SK-N-SH (cell line): ENCODE results near the gene MRPL9. TPM values are rescaled to one million over a fixed set of nuclear protein-coding genes. Genes with fewer than 3 reads are reported as not detected.

Source experiments
- CTCF ChIA-PET: fragments of 300-600, 350-600 bp; formaldehyde crosslinking; extraction: SDS; loops from one replicate; lab custom pipeline; 2021; lab: Yijun Ruan, JAX
- POLR2A ChIA-PET: fragments of 350-600 bp; sonication (Branson Sonifier 250); formaldehyde crosslinking; extraction: SDS; loops from one replicate; lab custom pipeline; 2020; ENCODE audit warnings: antibody characterized with exemption, inconsistent platforms; lab: Yijun Ruan, JAX
- DNase-seq: peaks from one replicate; pipeline ENCODE4 v3.0.0; 2012
- H2AFZ ChIP-seq: fragments of 200-600 bp; sonication (generic); 2 replicates; pipeline ENCODE4 v1.8.1; 2016; ENCODE audit warnings: antibody characterized with exemption, mild to moderate bottlenecking, low read depth
- H3F3A ChIP-seq: fragments of 200-600 bp; sonication (generic); replicated peaks from 2 replicates; pipeline ENCODE3; 2016; ENCODE audit warnings: antibody characterized with exemption, mild to moderate bottlenecking; ENCODE audit not compliant: insufficient read depth
- H3K27ac ChIP-seq, 2 experiments: fragments of 200-500 bp in 1 of 2; fragments of 200-600 bp in 1 of 2; sonication (Bioruptor generic) in 1 of 2; sonication (generic), shearing (Covaris generic) in 1 of 2; 2 replicates each; pipeline versions ENCODE4 v1.5.1 to v1.6.1; 2014 to 2016; ENCODE audit warnings: low read depth in 2 of 2, inconsistent platforms in 1 of 2, low read length in 1 of 2, mild to moderate bottlenecking in 1 of 2, mixed read lengths in 1 of 2
- H3K27me3 ChIP-seq: fragments of 200-600 bp; sonication (generic), shearing (Covaris generic); 2 replicates; pipeline ENCODE4 v1.6.1; 2016; ENCODE audit warnings: mixed run types; ENCODE audit not compliant: insufficient read depth
- H3K36me3 ChIP-seq, 2 experiments: fragments of 200-500 bp in 1 of 2; fragments of 200-600 bp in 1 of 2; sonication (Bioruptor generic) in 1 of 2; sonication (generic) in 1 of 2; replicated peaks in 1 of 2; 2 replicates each; pipeline versions ENCODE3 to v1.5.1; 2014 to 2016; ENCODE audit warnings: low read length in 1 of 2, mild to moderate bottlenecking in 1 of 2; ENCODE audit not compliant: insufficient read depth in 2 of 2, control insufficient read depth in 1 of 2
- H3K4me1 ChIP-seq, 2 experiments: fragments of 200-500 bp in 1 of 2; fragments of 200-600 bp in 1 of 2; sonication (Bioruptor generic) in 1 of 2; sonication (generic), shearing (Covaris generic) in 1 of 2; 2 replicates each; pipeline versions ENCODE4 v1.5.1 to v1.6.1; 2014 to 2016; ENCODE audit warnings: low read depth in 1 of 2, low read length in 1 of 2, mixed run types in 1 of 2; ENCODE audit not compliant: insufficient read depth in 2 of 2, control insufficient read depth in 1 of 2
- H3K4me2 ChIP-seq: fragments of 200-600 bp; sonication (generic), shearing (Covaris generic); 2 replicates; pipeline ENCODE4 v1.6.1; 2017; ENCODE audit warnings: mixed run types
- H3K4me3 ChIP-seq, 2 experiments: fragments of 200-500 bp in 1 of 2; fragments of 200-600 bp in 1 of 2; sonication (Bioruptor generic) in 1 of 2; sonication (generic), shearing (Covaris generic) in 1 of 2; 2 replicates each; pipeline versions ENCODE4 v1.5.1 to v1.8.1; 2014 to 2016; ENCODE audit warnings: low read depth in 2 of 2, inconsistent platforms in 1 of 2, low read length in 1 of 2, mild to moderate bottlenecking in 1 of 2, mixed read lengths in 1 of 2, moderate library complexity in 1 of 2
- H3K79me2 ChIP-seq: fragments of 200-600 bp; sonication (generic); 2 replicates; pipeline ENCODE4 v1.8.1; 2017; ENCODE audit warnings: mild to moderate bottlenecking; ENCODE audit not compliant: insufficient read depth
- H3K9ac ChIP-seq: fragments of 200-600 bp; sonication (generic); 2 replicates; pipeline ENCODE4 v1.6.1; 2017; ENCODE audit warnings: mixed run types
- H3K9me2 ChIP-seq: fragments of 200-600 bp; sonication (generic); 2 replicates; pipeline ENCODE4 v1.6.1; 2017; ENCODE audit warnings: mixed run types
- H3K9me3 ChIP-seq: fragments of 200-600 bp; sonication (generic); 2 replicates; pipeline ENCODE4 v1.6.1; 2017; ENCODE audit warnings: mixed run types, mild to moderate bottlenecking, moderate library complexity
- H4K20me1 ChIP-seq: fragments of 200-600 bp; sonication (generic); 2 replicates; pipeline ENCODE4 v1.6.1; 2017; ENCODE audit warnings: mild to moderate bottlenecking, mixed run types; ENCODE audit not compliant: insufficient read depth
- CHD2 ChIP-seq: fragments of 150-350 bp; IDR thresholded peaks from 2 replicates; pipeline ENCODE4 v1.6.1; 2018; ENCODE audit warnings: low read length; ENCODE audit not compliant: partially characterized antibody
- ELF1 ChIP-seq: IDR thresholded peaks from 2 replicates; pipeline ENCODE4 v1.4.0; 2012
- FOSL2 ChIP-seq: IDR thresholded peaks from 2 replicates; pipeline ENCODE4 v1.4.0; 2012; ENCODE audit warnings: low read depth, mild to moderate bottlenecking, moderate library complexity, borderline replicate concordance
- FOXM1 ChIP-seq: IDR thresholded peaks from 2 replicates; pipeline ENCODE4 v1.4.0; 2012; ENCODE audit warnings: low read depth, mild to moderate bottlenecking
- GABPA ChIP-seq: IDR thresholded peaks from 2 replicates; pipeline ENCODE4 v1.4.0; 2012; ENCODE audit warnings: low read depth, mild to moderate bottlenecking
- GATA2 ChIP-seq: sonication (generic); formaldehyde crosslinking; IDR thresholded peaks from 2 replicates; pipeline ENCODE4 v1.5.0; 2020; ENCODE audit warnings: mild to moderate bottlenecking, missing genetic modification reagents
- MEF2A ChIP-seq: IDR thresholded peaks from 2 replicates; pipeline ENCODE4 v1.4.0; 2012; ENCODE audit warnings: low read depth, borderline replicate concordance
- MXI1 ChIP-seq: IDR thresholded peaks from 2 replicates; pipeline ENCODE4 v1.6.1; 2012; ENCODE audit warnings: mild to moderate bottlenecking, low read depth, low read length, improper control_type of control experiment
- NRF1 ChIP-seq: IDR thresholded peaks from 2 replicates; pipeline ENCODE4 v1.6.1; 2012; ENCODE audit warnings: low read depth, mild to moderate bottlenecking, low read length
- RAD21 ChIP-seq: IDR thresholded peaks from 2 replicates; pipeline ENCODE4 v1.6.1; 2012; ENCODE audit warnings: mild to moderate bottlenecking, low read length
- RCOR1 ChIP-seq: fragments of 150-350 bp; IDR thresholded peaks from 2 replicates; pipeline ENCODE4 v1.6.1; 2017; ENCODE audit warnings: antibody characterized with exemption, low read length
- RXRA ChIP-seq: IDR thresholded peaks from 2 replicates; pipeline ENCODE4 v1.4.0; 2012; ENCODE audit warnings: low read depth, mild to moderate bottlenecking, borderline replicate concordance
- SMC3 ChIP-seq: IDR thresholded peaks from 2 replicates; pipeline ENCODE4 v1.6.1; 2012; ENCODE audit warnings: low read depth, low read length, improper control_type of control experiment
- TCF12 ChIP-seq: IDR thresholded peaks from 2 replicates; pipeline ENCODE4 v1.4.0; 2012
- TEAD4 ChIP-seq: IDR thresholded peaks from 2 replicates; pipeline ENCODE4 v1.4.0; 2012; ENCODE audit warnings: mild to moderate bottlenecking, borderline replicate concordance; ENCODE audit not compliant: insufficient read depth
- YY1 ChIP-seq: IDR thresholded peaks from 2 replicates; pipeline ENCODE4 v1.4.0; 2012; ENCODE audit warnings: low read depth, mild to moderate bottlenecking
- whole genome bisulfite sequencing: methylation state at CpG from one replicate; pipeline ENCODE4 v1.1.6; 2017; ENCODE audit warnings: low lambda C conversion rate; 5-methylcytosine and 5-hydroxymethylcytosine counted together
- polyA plus RNA-seq, 3 experiments: library from polyadenylated mRNA; depleted of rRNA; stranded (reverse); fragments of >200 nt; gene quantifications; 2 replicates each; pipeline ENCODE4 v1.2.3, GENCODE V29; 2012
- TF ChIP-seq, protein P1 (sequence below): IDR thresholded peaks from 2 replicates; pipeline ENCODE4 v1.4.0; 2012; ENCODE audit warnings: low read depth, borderline replicate concordance
- TF ChIP-seq, protein P2 (sequence below): IDR thresholded peaks from 2 replicates; pipeline ENCODE4; 2012
- TF ChIP-seq, protein P3 (sequence below): fragments of 150-350 bp; IDR thresholded peaks from 2 replicates; pipeline ENCODE4 v1.6.1; 2017; ENCODE audit warnings: antibody characterized with exemption, low read length, low read depth, borderline replicate concordance

The MRPL9 gene
- polyA plus RNA-seq, 1 of the 3 experiments (the other 2 are of a cell fraction): 76.2 TPM

DNA sequence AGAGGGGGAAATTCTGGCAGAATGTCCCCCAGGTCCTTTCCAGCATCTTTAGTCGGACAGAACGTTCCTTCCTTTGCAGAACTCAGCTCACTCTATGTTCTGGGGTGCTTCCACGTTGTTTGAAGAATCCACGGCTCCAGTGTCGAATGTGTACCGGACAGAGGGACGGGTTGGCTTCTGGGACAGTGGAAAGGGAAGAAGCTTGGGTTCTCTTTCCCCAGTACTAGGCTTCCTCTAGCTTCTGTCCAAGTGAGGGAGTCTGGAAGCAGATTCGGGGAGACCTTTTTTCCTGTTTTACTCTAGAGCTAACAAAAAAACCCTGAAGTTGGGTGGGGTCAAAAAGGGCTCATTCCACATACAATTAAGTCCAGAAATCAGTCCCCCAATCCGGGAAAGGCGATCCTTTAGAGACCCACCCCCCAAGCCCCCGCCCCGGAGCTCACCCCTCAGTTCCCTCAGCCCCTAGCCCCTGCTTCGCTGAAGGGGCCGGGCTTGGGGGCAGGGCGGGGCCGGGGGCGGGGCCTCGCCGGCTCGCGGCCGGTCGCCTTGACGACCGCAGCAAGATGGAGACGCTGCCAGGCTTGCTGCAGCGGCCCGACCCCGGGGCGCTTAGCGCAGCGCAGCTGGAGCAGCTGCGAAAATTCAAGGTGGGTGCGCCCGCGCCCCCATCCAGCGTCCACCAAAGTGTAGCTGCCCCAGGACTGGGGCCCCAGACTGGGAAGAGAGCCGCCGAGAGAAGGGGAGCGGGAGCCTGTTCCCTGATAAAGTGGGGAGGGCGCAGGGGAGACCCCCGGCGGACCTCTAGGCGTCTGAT, 42.1 kb downstream of the MRPL9 start, which contains the start of gene RIIAD1 (continued):
- TF ChIP-seq SMC3: peak; percentile 32; the same call in 1 of the 2 replicates
- TF ChIP-seq, all 33 proteins: peak for 5

DNA sequence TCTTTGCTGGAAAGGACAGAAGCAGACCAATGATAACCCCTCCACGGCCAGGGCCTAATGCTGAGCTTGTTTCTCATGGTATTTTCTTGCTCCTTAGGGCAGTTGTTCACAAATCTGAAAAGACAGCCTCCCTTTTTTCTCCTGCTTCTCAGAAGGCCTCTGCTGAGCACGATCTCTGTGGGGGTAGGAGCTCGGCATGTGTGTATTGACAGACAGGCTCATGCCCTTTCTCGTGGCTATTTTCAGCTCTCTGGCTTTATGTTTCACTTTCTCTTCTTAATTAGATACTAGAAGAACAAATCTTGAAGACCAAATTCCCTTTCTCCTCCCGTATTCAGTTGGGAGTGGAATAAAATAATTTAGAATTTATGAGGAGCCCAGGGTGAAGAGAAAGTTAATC, 42.7 kb downstream of the MRPL9 start:
- 63% methylated on average over 5 of the region's 5 CpGs for WGBS
- Histone ChIP-seq H3K36me3 (no peaks in the 10 kb centered on the region), H3K4me3 (0 out of 4 replicates have a peak overlapping the region, but pooled peaks of 1 of the 2 experiments have one; percentile 22), H3K9me2 (no peaks in the 10 kb centered on the region), H3K27me3 (peaks cover 27% of the 10 kb centered on the region), H3F3A (no peaks in the 10 kb centered on the region), H3K9me3 (no peaks in the 10 kb centered on the region), H3K27ac (peak overlapping the region in 1 of 2 experiments; percentile 44; a peak in 2 of 4 replicates), H4K20me1 (no peaks in the 10 kb centered on the region), H3K4me2 (peak overlapping the region; percentile 83), H2AFZ (peak overlapping the region; percentile 45), H3K9ac (no peak overlapping the region), H3K79me2 (no peaks in the 10 kb centered on the region), H3K4me1 (peaks cover 0 to 36% of the 10 kb centered on the region in 2 experiments; a peak in 3 of 4 replicates)
- DNase-seq: no peak
- TF ChIP-seq CHD2 (no peak), YY1 (no peak), RCOR1 (no peak), TEAD4 (no peak), RAD21 (no peak), FOXM1 (no peak), GABPA (no peak), ELF1 (no peak), GATA2 (no peak), TCF12 (no peak), NRF1 (no peak), MEF2A (no peak), FOSL2 (no peak), RXRA (no peak), MXI1 (no peak)
- TF ChIP-seq, protein P1, sequence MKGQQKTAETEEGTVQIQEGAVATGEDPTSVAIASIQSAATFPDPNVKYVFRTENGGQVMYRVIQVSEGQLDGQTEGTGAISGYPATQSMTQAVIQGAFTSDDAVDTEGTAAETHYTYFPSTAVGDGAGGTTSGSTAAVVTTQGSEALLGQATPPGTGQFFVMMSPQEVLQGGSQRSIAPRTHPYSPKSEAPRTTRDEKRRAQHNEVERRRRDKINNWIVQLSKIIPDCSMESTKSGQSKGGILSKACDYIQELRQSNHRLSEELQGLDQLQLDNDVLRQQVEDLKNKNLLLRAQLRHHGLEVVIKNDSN: no peak
- TF ChIP-seq, protein P2, sequence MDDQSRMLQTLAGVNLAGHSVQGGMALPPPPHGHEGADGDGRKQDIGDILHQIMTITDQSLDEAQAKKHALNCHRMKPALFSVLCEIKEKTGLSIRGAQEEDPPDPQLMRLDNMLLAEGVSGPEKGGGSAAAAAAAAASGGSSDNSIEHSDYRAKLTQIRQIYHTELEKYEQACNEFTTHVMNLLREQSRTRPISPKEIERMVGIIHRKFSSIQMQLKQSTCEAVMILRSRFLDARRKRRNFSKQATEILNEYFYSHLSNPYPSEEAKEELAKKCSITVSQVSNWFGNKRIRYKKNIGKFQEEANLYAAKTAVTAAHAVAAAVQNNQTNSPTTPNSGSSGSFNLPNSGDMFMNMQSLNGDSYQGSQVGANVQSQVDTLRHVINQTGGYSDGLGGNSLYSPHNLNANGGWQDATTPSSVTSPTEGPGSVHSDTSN: no peak
- TF ChIP-seq, protein P3, sequence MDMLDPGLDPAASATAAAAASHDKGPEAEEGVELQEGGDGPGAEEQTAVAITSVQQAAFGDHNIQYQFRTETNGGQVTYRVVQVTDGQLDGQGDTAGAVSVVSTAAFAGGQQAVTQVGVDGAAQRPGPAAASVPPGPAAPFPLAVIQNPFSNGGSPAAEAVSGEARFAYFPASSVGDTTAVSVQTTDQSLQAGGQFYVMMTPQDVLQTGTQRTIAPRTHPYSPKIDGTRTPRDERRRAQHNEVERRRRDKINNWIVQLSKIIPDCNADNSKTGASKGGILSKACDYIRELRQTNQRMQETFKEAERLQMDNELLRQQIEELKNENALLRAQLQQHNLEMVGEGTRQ: no peak
- ChIA-PET POLR2A (no interaction called here), CTCF (interaction anchor here (0.8 to 2.8 kb wide), 9 partner anchors 8 to 281 kb away, joined by 3 to 13 read pairs (median 3); partner anchors contain the start of gene S100A10)
